Suppressor macrophage treated with lipopolysaccharide for 1 hour (primary cell): ENCODE measurements around the gene SIRPB2.
"Not testable (repeated sequence)": the region's sequence is repeated elsewhere in the genome, so short reads cannot be mapped to it uniquely, and the experiment has no call there.

Experiments
- DNase-seq, 3 donors: peaks; one replicate each; pipeline ENCODE4 v3.0.0-alpha.2; 2020 to 2022

SIRPB2 gene

DNA sequence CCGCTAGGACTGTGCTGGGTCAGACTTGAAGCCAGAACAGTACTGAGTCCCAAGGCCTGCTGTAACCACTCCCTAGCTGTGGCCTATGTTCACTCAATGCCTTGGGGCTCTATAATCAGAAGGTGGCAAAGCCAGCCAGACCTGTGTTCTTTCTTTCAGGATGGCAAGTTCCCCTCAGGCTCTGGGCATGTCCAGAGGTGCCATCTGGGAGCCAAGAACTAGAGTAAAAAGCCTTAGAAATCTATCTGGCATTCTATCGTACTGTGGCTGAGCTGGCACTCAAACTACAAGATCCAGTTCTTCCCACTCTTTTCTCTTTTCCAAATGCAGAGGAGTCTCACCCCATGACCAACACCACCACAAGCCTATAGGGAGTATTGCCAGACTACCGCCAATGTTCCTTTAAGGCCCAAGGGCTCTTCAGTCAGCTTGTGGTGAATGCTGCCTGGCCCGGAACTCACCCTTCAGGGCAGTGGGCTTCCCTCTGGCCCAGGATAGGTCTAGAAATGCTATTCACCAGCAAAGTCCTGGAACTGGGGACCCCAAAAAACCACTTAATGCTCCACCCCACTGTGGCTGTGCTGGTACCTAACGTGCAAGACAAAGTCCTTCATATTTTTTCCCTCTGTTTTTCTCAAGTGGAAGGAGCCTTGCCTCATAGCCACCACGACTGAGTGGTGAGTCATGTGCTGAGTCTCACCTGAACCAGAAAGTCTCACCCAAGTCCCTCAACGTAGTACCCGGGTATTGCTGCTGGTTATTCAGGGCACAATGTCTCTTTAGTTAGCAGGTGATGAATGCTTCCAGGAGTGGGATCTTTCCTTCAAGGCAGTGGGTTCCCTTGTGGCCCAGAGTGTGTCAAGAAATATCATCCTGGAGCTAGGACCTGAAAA, 8.6 kb upstream of the SIRPB2 start:
- DNase-seq, result no peak

DNA sequence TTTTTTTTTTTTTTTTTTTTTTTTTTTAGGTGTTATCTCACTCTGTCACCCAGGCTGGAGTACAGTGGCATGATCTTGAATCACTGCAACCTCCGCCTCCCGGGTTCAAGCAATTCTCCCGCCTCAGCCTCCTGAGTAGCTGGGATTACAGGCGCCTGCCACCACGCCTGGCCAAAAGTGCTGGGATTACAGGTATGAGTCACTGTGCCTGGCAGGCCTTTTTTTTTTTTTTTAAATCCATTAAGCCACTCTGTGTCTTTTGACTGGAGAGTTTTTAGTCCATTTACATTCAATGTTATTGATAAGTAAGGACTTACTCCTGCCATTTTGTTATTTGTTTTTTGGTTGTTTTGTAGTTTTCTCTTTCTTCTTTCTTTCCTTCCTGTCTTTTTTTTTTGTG, 6.2 kb upstream of the SIRPB2 start:
- not testable (repeated sequence) for DNase-seq

DNA sequence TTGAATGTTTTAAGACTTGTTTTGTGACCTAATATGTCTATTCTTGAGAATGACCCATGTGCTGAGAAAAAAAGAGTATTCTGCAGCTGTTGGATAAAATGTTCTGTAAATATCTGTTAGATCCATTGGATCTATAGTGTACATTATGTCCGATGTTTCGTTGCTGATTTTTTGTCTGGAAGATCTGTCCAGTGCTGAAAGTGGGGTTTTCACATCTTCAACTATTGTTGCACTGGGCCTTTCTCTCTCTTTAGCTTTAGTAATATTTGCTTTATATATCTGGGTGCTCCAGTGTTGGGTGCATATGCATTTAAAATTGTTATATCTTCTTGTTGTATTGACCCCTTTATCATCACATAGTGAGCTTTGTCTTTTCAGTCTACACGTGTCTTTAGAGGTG, 5.7 kb upstream of the SIRPB2 start:
- DNase-seq, result no peak

DNA sequence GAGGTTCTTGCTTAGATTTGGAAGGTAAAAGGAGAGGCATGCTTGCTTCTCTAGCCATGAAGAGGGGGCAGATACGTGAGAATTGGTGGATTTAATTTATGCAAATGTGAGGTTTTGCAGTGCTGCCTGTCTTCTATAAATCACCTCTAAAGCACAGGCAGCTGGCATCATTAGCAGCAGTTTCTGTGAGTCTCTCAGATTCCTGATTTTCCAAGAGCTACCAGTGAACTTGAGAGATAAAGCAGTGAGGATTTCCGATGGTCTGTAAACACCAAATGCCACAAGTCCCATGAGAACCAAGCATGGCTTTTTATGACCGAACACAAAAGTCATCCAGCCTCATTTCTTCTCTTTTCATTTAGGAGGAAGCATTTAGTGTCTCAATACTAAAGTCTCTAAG, 3.2 kb upstream of the SIRPB2 start:
- peak in 1 of 3 donors; percentile 19 for DNase-seq

- DNase-seq, result peak; percentile 48 to 67 (median 66)
Observed at GRCh38 chr20:1493536-1493935, 2.3 kb upstream of the SIRPB2 start.

DNA sequence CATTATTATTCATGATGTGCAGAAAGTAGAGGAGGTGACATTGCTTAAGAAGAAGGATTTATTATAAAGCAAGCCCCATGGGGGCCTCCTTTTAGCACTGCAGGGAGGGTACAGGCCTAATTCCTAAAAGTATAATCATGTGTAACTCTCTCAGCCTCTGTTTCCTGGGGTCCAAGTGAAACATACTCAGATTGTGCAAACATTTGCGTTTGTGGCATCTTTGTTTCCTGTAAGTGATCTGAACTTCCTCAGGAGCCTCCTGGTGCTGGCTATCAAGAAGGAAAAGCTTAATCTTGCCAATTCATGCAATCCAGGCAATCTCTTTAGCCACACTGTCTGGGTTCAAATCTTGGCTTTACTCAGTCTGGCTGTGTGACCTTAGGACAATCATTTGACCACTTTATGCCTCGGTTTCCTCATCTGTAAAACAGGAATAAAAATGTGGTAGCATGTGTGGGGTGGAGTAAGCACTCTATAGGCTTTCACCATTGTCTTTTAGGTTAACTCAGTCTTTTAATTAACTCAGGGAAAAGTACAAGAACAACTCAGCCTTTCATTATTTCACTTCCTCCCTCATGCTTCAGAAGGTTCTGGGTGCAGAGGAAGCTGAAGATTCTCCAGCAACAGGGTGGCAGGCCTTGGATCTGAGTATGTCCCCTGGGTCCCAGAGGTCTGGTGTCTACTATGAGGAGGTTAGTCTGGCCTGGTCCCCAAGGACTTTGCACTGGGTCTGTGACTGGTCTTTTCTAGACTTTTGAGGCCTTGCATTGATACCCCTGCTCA, 831 bp upstream of the SIRPB2 start:
- peak in 2 of 3 donors; percentile 27 to 35 for DNase-seq

DNA sequence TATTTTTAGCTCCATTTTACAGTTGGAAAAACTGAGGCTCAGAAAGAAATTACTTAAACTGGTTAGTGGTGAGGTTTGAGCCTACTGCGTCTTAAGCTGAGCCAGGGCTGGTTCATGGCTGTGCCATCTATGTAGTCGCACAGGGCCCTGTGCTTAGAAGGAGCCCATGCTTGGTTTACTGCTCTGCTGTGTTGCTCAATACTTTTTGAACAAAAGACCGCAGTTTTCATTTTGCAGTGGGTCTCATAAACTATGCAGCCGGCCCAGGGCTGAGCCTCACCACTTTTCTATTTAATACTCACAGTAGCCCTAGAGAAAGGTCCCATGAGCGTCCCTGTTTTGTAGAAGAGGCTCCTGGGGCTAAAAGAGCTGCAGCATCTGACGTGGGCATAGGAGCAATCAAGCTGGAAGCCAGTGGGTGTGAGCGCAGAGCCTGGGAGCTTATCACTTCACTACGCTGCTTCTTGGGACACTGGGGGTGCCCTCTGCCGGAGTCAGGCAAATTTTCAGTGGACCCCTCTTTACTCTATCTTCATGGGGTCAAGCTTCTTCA, 501 bp downstream of the SIRPB2 start:
- DNase-seq, result peak in 2 of 3 donors; percentile 32 to 52

- DNase-seq, result peak; percentile 47 to 67 (median 56)
Observed at GRCh38 chr20:1489764-1490436, 1.3 kb downstream of the SIRPB2 start.

DNA sequence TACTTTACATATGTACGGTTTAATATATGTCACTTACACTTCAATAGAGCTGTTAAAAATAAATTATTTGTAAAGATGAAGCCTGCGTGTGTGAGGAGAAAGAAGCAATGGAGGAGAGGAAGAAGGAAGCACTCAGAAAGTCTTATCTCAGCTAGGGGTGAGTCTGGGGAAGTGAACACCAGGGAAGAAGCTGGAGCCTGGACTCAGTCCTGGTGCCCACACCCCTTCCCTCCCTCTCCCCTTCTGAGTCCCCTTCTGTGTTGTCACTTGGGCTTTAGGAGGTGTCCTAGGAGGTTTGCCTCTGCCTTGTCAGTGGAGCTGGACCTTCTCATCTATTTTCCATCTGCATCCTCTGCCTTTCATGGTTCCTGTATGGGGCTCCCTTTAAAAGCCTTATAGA, 1.9 kb downstream of the SIRPB2 start:
- peak in 1 of 3 donors; percentile 22 for DNase-seq

DNA sequence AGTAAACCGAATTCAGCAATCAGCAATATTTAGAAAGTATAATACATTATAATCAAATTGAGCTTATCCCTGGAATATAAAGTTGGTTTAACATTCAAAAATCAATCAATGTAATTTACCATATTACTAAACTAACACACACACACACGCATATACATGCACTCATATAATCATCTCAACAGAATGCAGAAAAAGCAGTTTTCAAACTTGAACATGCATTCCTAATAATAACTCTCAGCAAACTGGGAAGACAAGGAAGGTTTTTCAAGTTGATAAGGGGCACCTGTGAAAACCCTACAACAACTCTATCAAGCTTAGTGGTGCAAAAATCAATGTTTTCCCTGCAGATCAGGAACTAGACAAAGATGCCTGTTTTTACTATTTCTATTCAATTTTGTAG, 4.7 kb downstream of the SIRPB2 start:
- no peak for DNase-seq

DNA sequence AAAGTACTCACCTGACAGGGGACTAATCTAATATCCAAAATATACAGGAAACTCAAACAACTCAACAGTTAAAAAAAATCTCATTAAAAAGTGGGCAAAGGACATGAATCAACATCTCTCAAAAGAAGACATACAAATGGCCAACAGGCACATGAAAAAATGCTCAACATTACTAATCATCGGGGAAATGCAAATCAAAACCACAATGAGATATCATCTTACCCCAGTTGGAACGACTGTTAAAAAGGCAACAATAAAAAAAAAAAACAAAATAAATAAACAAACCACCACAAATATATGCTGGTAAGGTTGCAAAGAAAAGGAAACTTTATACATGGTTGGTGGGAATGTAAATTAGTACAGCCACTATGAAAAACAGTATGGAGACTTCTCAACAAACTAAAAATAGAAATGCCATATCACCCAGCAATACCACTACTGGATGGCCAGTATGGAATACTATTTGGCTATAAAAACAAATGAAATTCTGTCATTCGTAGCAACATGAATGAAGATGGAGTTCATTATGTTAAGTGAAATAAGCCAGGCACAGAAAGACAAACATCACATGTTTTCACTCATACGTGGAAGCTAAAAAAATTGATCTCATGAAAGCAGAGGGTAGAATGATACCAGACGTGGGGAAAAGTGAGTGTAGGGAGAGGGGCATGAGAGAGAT, 6.6 kb downstream of the SIRPB2 start:
- peak in 2 of 3 donors; percentile 36 to 38 for DNase-seq

DNA sequence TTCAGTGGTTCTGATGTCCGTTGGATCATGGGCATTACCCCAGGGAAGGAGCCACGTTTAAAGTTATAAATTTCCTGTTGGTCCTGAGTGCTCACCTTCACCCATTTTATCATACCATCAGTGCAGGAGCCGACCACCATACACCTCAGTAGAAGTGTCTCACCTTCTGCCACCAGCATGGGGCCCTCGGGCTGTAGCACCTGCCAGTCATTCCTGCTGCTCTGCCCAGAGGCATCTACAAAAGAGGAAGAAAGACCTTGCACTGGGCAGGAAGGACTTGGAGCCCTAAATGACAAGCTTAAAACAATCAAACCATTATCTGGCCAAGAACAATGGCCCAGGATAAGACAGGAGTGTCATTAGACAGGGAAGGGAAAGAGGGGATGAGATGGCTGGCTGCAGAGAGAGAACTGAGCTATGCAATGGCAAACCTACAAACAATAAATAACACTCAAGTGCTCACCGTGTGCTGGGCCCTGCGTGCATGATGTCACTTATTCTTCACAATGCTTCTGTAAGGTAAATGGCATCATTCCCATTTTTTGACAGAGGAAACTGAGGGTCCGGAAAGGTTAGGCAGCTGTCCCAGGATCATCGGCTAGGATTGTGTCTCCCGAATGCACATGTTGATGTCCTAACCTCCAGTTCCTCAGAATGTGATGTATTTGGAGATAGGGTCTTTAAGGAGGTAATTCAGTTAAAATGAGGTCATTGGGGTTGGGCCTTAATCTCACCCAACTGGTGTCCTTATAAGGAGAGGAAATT, 11.2 kb downstream of the SIRPB2 start:
- DNase-seq, result no peak

DNA sequence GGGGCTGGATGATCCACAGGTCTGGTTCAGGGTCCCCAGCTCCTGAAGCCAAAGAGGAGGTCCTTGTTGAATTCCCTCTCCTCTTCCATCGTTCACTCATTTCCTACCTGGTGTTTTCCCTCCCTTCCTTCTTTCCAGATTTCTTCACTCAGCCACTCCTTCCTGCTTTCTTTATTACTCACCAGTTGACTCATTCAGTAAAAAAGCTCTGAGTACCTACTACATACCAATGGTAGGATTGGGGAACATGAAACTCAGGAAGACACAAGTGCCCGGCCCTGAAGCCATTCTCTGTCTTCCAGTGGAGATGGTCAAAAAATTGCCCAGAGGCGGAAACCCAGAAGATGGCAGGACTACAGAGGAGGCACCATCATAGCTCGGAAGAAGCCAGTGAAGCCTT, 12.7 kb downstream of the SIRPB2 start:
- DNase-seq, result peak; percentile 27 to 65 (median 51)

- no peak for DNase-seq
Observed at GRCh38 chr20:1477896-1478490, 13.2 kb downstream of the SIRPB2 start.

- DNase-seq, result no peak
Observed at GRCh38 chr20:1474817-1475603, 16.2 kb downstream of the SIRPB2 start.

- no peak for DNase-seq
Observed at GRCh38 chr20:1474325-1474724, 16.9 kb downstream of the SIRPB2 start.

DNA sequence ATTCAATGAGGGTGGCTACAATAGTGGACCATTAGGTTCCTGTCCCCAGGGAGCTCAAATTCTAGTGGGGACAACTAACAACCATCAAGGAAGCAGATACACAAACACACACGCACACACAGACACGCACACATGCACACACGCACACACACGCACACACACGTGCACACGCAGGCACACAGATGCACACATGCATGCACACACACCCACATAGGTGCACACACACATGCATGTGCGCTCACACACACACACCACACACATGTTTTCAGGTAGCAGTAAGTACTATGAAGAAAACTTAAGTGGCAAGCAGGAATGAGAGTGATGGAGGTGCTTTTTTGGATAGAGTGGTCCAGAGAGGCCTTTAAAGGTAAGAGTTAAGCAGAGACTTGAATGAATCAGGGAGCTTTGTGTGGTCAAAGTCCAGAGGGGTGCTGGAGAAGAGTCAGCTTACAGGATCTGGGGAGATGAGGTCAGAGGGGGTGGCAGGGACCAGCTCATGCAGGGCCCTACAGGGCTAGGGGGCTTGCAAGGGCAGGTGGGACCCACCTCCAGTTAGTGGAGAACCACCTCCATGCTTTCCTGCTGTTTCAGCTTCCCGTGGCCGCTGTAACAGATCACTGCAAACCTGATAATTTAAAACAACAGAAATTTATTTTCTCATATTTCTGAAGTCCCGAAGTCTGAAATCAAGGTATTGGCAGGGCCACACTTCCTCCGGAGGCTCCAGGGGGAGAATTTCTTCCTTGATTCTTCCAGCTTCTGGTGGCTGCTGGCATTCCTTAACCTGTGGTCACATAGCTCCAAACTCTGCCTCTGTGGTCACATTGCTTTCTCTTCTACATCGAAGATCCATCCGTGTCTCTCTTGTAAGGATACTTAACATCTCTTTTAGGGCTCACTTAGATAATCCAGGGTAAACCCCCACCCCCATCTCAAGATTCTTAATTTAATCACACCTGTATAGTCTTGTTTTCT, 17.7 kb downstream of the SIRPB2 start:
- no peak for DNase-seq

DNA sequence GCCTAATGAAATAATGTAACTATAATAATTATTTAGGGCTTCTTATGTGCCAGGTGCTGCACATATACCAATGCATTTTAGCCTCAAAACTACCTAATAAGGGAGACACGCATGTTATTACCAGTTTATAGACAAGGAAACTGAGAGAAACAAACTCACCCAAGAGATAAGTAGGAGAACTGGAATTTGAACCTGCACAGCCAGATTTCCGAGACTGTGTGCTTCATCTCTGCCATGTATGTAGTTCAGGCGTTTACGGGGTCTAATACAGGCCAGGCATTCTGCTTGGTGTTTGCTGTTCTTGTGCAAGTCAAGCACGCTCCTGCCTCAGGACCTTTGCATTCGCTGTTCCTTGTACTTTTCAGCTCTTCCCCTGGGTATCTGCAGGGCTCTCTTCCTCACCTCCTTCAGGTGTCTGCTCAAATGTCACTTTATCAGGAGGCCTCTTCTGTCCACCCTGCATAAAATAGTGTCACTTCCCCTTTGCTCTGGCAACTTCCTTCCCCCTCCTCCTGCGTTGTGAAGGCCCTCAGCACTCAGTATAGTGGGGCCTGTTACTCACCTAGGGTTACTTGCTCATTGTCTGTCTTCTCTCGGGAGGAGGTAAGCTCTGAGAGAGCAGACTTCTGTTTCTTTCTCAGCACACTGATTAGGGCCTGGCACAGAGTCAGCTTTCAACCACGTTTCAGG, 18.5 kb downstream of the SIRPB2 start:
- peak; percentile 45 to 56 (median 55) for DNase-seq
